Astrocyte (in vitro differentiated cells and primary cell): Measurements from ENCODE around the gene LMF1. TPM values are rescaled to one million over a fixed set of nuclear protein-coding genes. Genes with fewer than 3 reads are reported as not detected.
"Not testable (repeated sequence)": the region's sequence is repeated elsewhere in the genome, so short reads cannot be mapped to it uniquely, and the experiment has no call there.

Experiments
- DNase-seq: peaks from one replicate; pipeline ENCODE4 v3.0.0-alpha.2; 2010; ENCODE audit warnings: low read depth
- FAIRE-seq: peaks from 2 replicates; lab custom pipeline; 2011; peaks lifted over from hg19 to GRCh38; lab: Jason Lieb, UNC
- H2AFZ ChIP-seq: 2 replicates; pipeline ENCODE4 v1.6.0; 2012; ENCODE audit warnings: low read depth, low read length, inconsistent platforms
- H3K27ac ChIP-seq: 2 replicates; pipeline ENCODE4 v1.5.1; 2011; ENCODE audit warnings: low read depth, low read length, inconsistent platforms
- H3K27me3 ChIP-seq: 2 replicates; pipeline ENCODE4 v1.6.0; 2011; ENCODE audit warnings: low read length, inconsistent platforms; ENCODE audit not compliant: insufficient read depth
- H3K36me3 ChIP-seq: 2 replicates; pipeline ENCODE4 v1.5.1; 2011; ENCODE audit warnings: low read length, inconsistent platforms; ENCODE audit not compliant: insufficient read depth
- H3K4me1 ChIP-seq: 2 replicates; pipeline ENCODE4 v1.5.1; 2011; ENCODE audit warnings: low read length, inconsistent platforms; ENCODE audit not compliant: insufficient read depth
- H3K4me2 ChIP-seq: 2 replicates; pipeline ENCODE4 v1.6.0; 2012; ENCODE audit warnings: low read length, inconsistent platforms
- H3K4me3 ChIP-seq: 2 replicates; pipeline ENCODE4 v1.5.1; 2011; ENCODE audit warnings: low read depth, mild to moderate bottlenecking, low read length, inconsistent platforms; ENCODE audit not compliant: insufficient read depth
- H3K79me2 ChIP-seq: 2 replicates; pipeline ENCODE4 v1.6.0; 2012; ENCODE audit warnings: mild to moderate bottlenecking, low read length, inconsistent platforms; ENCODE audit not compliant: insufficient read depth
- H3K9ac ChIP-seq: 2 replicates; pipeline ENCODE4 v1.6.0; 2012; ENCODE audit warnings: mild to moderate bottlenecking, low read length, inconsistent platforms
- H3K9me3 ChIP-seq: 2 replicates; pipeline ENCODE4 v1.5.1; 2012; ENCODE audit warnings: low read depth, mild to moderate bottlenecking, low read length, inconsistent platforms; ENCODE audit not compliant: insufficient read depth
- H4K20me1 ChIP-seq: 2 replicates; pipeline ENCODE4 v1.6.0; 2012; ENCODE audit warnings: low read length, inconsistent platforms; ENCODE audit not compliant: insufficient read depth
- H3K27ac Mint-ChIP-seq: one replicate; pipeline ENCODE4 v1.8.0; 2021; ENCODE audit warnings: mild to moderate bottlenecking, mixed read lengths; ENCODE audit not compliant: unreplicated experiment
- H3K27me3 Mint-ChIP-seq: one replicate; pipeline ENCODE4 v1.8.0; 2021; ENCODE audit warnings: low read depth, mixed read lengths; ENCODE audit not compliant: unreplicated experiment
- H3K36me3 Mint-ChIP-seq: one replicate; pipeline ENCODE4 v1.8.0; 2021; ENCODE audit warnings: low read depth, mixed read lengths; ENCODE audit not compliant: unreplicated experiment
- H3K4me1 Mint-ChIP-seq: one replicate; pipeline ENCODE4 v1.8.0; 2021; ENCODE audit warnings: low read depth, mixed read lengths; ENCODE audit not compliant: unreplicated experiment
- H3K4me3 Mint-ChIP-seq: one replicate; pipeline ENCODE4 v1.8.0; 2021; ENCODE audit warnings: mild to moderate bottlenecking, moderate library complexity, mixed read lengths; ENCODE audit not compliant: unreplicated experiment
- H3K9me3 Mint-ChIP-seq: one replicate; pipeline ENCODE4 v1.8.0; 2021; ENCODE audit warnings: mild to moderate bottlenecking, mixed read lengths; ENCODE audit not compliant: unreplicated experiment
- EZH2 ChIP-seq: IDR thresholded peaks from 2 replicates; pipeline ENCODE4 v1.6.1; 2012; ENCODE audit warnings: mild to moderate bottlenecking, low read length, inconsistent platforms; ENCODE audit not compliant: insufficient read depth
- total RNA-seq: library from RNA; stranded (reverse); gene quantifications from 2 replicates; pipeline ENCODE4 v1.2.1, GENCODE V29; 2021
- TF ChIP-seq, protein P1 (sequence below): IDR thresholded peaks from 2 replicates; pipeline ENCODE4 v1.5.1; 2011; ENCODE audit warnings: low read depth, mild to moderate bottlenecking, inconsistent platforms, low read length, moderate library complexity; ENCODE audit not compliant: insufficient read depth

Gene LMF1
- total RNA-seq, 1 donor from 2014 or later = 12.6 TPM

DNA sequence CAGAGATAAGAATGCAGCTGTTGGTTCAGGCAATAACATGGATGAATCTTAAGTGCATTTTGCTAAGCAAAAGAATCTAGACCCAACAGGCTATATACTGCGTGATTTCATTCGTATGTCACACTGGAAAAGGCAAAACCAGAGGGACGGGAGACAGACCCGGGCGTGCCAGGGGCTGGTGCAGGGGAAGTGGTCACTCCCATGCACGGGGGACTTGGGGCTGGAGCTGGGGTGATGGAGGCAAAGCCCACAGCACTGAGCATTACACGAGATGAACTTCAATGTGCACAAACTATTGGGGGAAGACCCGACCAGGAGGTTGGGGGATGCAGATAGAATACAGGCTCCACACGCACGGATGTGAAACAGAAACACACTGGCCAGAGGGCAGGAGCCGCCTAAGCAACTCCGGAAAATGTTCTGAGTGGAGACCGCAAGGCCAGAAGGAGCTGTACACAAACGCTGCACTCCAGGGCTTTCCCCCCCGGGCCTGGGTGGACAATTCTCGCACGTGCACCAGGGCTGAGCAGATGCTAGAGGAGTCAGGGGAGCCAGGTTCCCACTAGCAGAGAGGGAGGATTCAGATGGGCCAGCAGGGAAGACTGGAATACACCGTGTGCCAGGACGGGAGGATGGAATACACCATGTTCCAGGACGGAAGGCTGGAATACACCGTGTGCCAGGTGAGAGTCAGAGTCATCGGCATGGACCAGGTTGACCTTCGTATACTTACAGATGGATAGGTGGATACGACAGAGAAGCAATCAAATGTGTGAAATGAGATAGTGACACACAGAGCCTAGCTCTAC, 11.3 kb downstream of the LMF1 start:
- Mint-ChIP-seq H3K27ac (peak overlapping the region; percentile 50), H3K36me3 (peaks cover 7% of the 10 kb centered on the region), H3K27me3 (peaks cover 3% of the 10 kb centered on the region), H3K4me3 (no peak overlapping the region), H3K9me3 (no peaks in the 10 kb centered on the region), H3K4me1 (peaks cover 3% of the 10 kb centered on the region)
- no peaks in the 10 kb centered on the region for H3K36me3 ChIP-seq
- no peaks in the 10 kb centered on the region for H3K9me3 ChIP-seq
- no peaks in the 10 kb centered on the region for H3K27me3 ChIP-seq
- H3K27ac ChIP-seq = no peak overlapping the region
- H4K20me1 ChIP-seq = peaks cover 22% of the 10 kb centered on the region
- H3K9ac ChIP-seq = no peak overlapping the region
- no peaks in the 10 kb centered on the region for H3K79me2 ChIP-seq
- no peak for TF ChIP-seq EZH2
- TF ChIP-seq, protein P1, sequence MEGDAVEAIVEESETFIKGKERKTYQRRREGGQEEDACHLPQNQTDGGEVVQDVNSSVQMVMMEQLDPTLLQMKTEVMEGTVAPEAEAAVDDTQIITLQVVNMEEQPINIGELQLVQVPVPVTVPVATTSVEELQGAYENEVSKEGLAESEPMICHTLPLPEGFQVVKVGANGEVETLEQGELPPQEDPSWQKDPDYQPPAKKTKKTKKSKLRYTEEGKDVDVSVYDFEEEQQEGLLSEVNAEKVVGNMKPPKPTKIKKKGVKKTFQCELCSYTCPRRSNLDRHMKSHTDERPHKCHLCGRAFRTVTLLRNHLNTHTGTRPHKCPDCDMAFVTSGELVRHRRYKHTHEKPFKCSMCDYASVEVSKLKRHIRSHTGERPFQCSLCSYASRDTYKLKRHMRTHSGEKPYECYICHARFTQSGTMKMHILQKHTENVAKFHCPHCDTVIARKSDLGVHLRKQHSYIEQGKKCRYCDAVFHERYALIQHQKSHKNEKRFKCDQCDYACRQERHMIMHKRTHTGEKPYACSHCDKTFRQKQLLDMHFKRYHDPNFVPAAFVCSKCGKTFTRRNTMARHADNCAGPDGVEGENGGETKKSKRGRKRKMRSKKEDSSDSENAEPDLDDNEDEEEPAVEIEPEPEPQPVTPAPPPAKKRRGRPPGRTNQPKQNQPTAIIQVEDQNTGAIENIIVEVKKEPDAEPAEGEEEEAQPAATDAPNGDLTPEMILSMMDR = no peak
- no peak for FAIRE-seq
- H3K4me1 ChIP-seq = no peaks in the 10 kb centered on the region
- H3K4me3 ChIP-seq = no peak overlapping the region
- H3K4me2 ChIP-seq = no peak overlapping the region
- DNase-seq = no peak
- H2AFZ ChIP-seq = no peak overlapping the region

DNA sequence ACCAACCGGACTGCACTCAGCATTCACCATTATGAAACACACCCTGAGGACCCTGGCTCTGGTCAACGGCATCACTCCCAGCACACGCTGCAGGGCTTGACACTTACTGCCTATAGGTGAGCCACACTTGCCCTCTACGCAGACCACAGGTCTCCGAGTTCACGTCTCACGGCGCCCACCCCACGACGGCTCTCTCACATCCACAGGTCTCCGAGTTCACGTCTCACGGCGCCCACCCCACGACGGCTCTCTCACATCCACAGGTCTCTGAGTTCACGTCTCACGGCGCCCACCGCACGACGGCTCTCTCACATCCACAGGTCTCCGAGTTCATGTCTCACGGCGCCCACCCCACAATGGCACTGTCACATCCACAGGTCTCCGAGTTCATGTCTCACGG, 15.0 kb downstream of the LMF1 start:
- FAIRE-seq, H3K79me2 ChIP-seq, H3K27ac Mint-ChIP-seq, H2AFZ ChIP-seq, H3K4me2 ChIP-seq, H3K4me3 ChIP-seq, H3K9me3 ChIP-seq, H3K4me1 ChIP-seq, H3K27me3 Mint-ChIP-seq, H3K4me3 Mint-ChIP-seq, H3K27ac ChIP-seq, H3K4me1 Mint-ChIP-seq, H3K9ac ChIP-seq, H3K9me3 Mint-ChIP-seq, H3K36me3 ChIP-seq, DNase-seq, H3K27me3 ChIP-seq: not testable (repeated sequence)
- H4K20me1 ChIP-seq = peaks cover 21% of the 10 kb centered on the region
- peaks cover 20% of the 10 kb centered on the region for H3K36me3 Mint-ChIP-seq

DNA sequence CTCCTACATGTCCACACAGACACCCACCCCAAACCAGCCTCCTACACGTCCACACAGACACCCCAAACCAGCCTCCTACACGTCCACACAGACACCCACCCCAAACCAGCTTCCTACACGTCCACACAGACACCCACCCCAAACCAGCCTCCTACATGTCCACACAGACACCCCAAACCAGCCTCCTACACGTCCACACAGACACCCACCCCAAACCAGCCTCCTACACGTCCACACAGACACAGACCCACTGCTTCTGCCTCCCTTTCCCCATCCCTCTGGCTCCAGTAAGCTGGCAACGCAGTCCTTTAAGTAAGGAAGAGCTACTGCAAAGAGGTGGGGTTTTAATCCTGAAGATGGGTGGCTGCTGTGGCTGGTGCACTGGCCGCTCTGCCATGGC, 17.0 kb downstream of the LMF1 start:
- not testable (repeated sequence) for FAIRE-seq

More for the DNA sequence above, 17.0 kb downstream of the LMF1 start:
- H3K4me3 ChIP-seq, H3K9me3 Mint-ChIP-seq, H3K27me3 Mint-ChIP-seq, H3K27me3 ChIP-seq, H3K4me1 ChIP-seq, H3K9me3 ChIP-seq, DNase-seq, H3K4me3 Mint-ChIP-seq, H2AFZ ChIP-seq, H3K36me3 ChIP-seq, H3K79me2 ChIP-seq, H3K4me2 ChIP-seq, H3K9ac ChIP-seq, H3K27ac ChIP-seq, H3K4me1 Mint-ChIP-seq, H3K27ac Mint-ChIP-seq: not testable (repeated sequence)
- H3K36me3 Mint-ChIP-seq = peaks cover 22% of the 10 kb centered on the region
- peaks cover 15% of the 10 kb centered on the region for H4K20me1 ChIP-seq
